Mesenchymal stem cell (in vitro differentiated cells and primary cell): ENCODE measurements around the gene SURF2.
A peak's percentile ranks its signal among the peaks of the same experiment; 100 is the strongest.

Experiments
- DNase-seq: peaks from one replicate; pipeline ENCODE4 v3.0.0-alpha.2; 2013
- H2AFZ ChIP-seq: one replicate; pipeline ENCODE4 v1.6.1; 2013; ENCODE audit warnings: low read depth, mild to moderate bottlenecking, control low read depth, inconsistent platforms, low read length, moderate library complexity
- H2AK5ac ChIP-seq: 2 replicates; pipeline ENCODE4 v1.6.1; 2013; ENCODE audit warnings: low read length, moderate library complexity, mild to moderate bottlenecking, inconsistent platforms; ENCODE audit not compliant: severe bottlenecking
- H2BK120ac ChIP-seq: one replicate; pipeline ENCODE4 v1.6.1; 2013; ENCODE audit warnings: low read depth, mild to moderate bottlenecking, inconsistent platforms, low read length, moderate library complexity
- H2BK12ac ChIP-seq, 2 experiments: one replicate each; pipeline ENCODE4 v1.6.1; 2013; ENCODE audit warnings: inconsistent platforms in 2 of 2, low read length in 2 of 2, mild to moderate bottlenecking in 2 of 2, moderate library complexity in 2 of 2, control low read depth in 1 of 2
- H2BK15ac ChIP-seq: one replicate; pipeline ENCODE4 v1.6.1; 2013; ENCODE audit warnings: mild to moderate bottlenecking, low read depth, inconsistent platforms; ENCODE audit not compliant: poor library complexity, severe bottlenecking
- H2BK5ac ChIP-seq: 2 replicates; pipeline ENCODE4 v1.6.1; 2013; ENCODE audit warnings: low read depth, mild to moderate bottlenecking, low read length, control low read depth, inconsistent platforms; ENCODE audit not compliant: poor library complexity, severe bottlenecking
- H3K14ac ChIP-seq, 2 experiments: one replicate each; pipeline ENCODE4 v1.6.1; 2013; ENCODE audit warnings: inconsistent platforms in 2 of 2, low read length in 2 of 2, control low read depth in 1 of 2, mild to moderate bottlenecking in 1 of 2, moderate library complexity in 1 of 2
- H3K18ac ChIP-seq, 2 experiments: one replicate each; pipeline ENCODE4 v1.6.1; 2013; ENCODE audit warnings: inconsistent platforms in 2 of 2, low read length in 2 of 2, control low read depth in 1 of 2, low read depth in 1 of 2, mild to moderate bottlenecking in 1 of 2
- H3K23ac ChIP-seq, 2 experiments: one replicate each; pipeline ENCODE4 v1.6.1; 2013; ENCODE audit warnings: inconsistent platforms in 2 of 2, low read length in 2 of 2, mild to moderate bottlenecking in 2 of 2, moderate library complexity in 2 of 2, control low read depth in 1 of 2
- H3K27ac ChIP-seq: 2 replicates; pipeline ENCODE4 v1.5.1; 2013; ENCODE audit warnings: mild to moderate bottlenecking, moderate library complexity, low read length, control low read depth, inconsistent platforms; ENCODE audit not compliant: poor library complexity, severe bottlenecking
- H3K27me3 ChIP-seq, 2 experiments: 2 replicates each; pipeline versions ENCODE4 v1.6.1 to v1.7.0; 2013; ENCODE audit warnings: low read length in 2 of 2, mild to moderate bottlenecking in 2 of 2, moderate library complexity in 2 of 2, control low read depth in 1 of 2, inconsistent platforms in 1 of 2; ENCODE audit not compliant: control insufficient read depth in 1 of 2, insufficient read depth in 1 of 2
- H3K36me3 ChIP-seq, 2 experiments: 2 replicates each; pipeline versions ENCODE4 v1.6.1 to v1.7.0; 2013; ENCODE audit warnings: low read length in 2 of 2, control low read depth in 1 of 2, inconsistent platforms in 1 of 2, low read depth in 1 of 2, mild to moderate bottlenecking in 1 of 2; ENCODE audit not compliant: insufficient read depth in 2 of 2, control insufficient read depth in 1 of 2
- H3K4ac ChIP-seq, 2 experiments: one replicate each; pipeline ENCODE4 v1.6.1; 2013; ENCODE audit warnings: inconsistent platforms in 2 of 2, low read length in 2 of 2, mild to moderate bottlenecking in 2 of 2, moderate library complexity in 2 of 2, control low read depth in 1 of 2, low read depth in 1 of 2
- H3K4me1 ChIP-seq: 2 replicates; pipeline ENCODE4 v1.6.1; 2013; ENCODE audit warnings: low read depth, low read length, control low read depth; ENCODE audit not compliant: control insufficient read depth, insufficient read depth
- H3K4me2 ChIP-seq: 2 replicates; pipeline ENCODE4 v1.6.1; 2013; ENCODE audit warnings: low read length, mild to moderate bottlenecking, inconsistent platforms; ENCODE audit not compliant: poor library complexity, severe bottlenecking
- H3K4me3 ChIP-seq, 2 experiments: 2 replicates each; pipeline versions ENCODE4 v1.5.1 to v1.7.0; 2013; ENCODE audit warnings: low read length in 2 of 2, mild to moderate bottlenecking in 2 of 2, control low read depth in 1 of 2, low read depth in 1 of 2; ENCODE audit not compliant: insufficient read depth in 1 of 2
- H3K79me1 ChIP-seq: replicated peaks from 2 replicates; pipeline ENCODE4 v1.6.1; 2013; ENCODE audit warnings: mild to moderate bottlenecking, control low read depth, low read length, inconsistent platforms; ENCODE audit not compliant: poor library complexity, severe bottlenecking
- H3K9ac ChIP-seq: 2 replicates; pipeline ENCODE4 v1.7.0; 2013; ENCODE audit warnings: mild to moderate bottlenecking, low read length, moderate library complexity
- H3K9me3 ChIP-seq: 2 replicates; pipeline ENCODE4 v1.7.0; 2013; ENCODE audit warnings: mild to moderate bottlenecking, low read length; ENCODE audit not compliant: control insufficient read depth
- H4K8ac ChIP-seq: one replicate; pipeline ENCODE4 v1.6.1; 2013; ENCODE audit warnings: inconsistent platforms, mild to moderate bottlenecking, low read length, moderate library complexity
- H4K91ac ChIP-seq: one replicate; pipeline ENCODE4 v1.6.1; 2013; ENCODE audit warnings: mild to moderate bottlenecking, low read length, inconsistent platforms
- WGBS: methylation state at CpG from one replicate; pipeline ENCODE4 v1.1.7; 2013; ENCODE audit warnings: mixed read lengths; 5-methylcytosine and 5-hydroxymethylcytosine counted together

Gene SURF2

DNA sequence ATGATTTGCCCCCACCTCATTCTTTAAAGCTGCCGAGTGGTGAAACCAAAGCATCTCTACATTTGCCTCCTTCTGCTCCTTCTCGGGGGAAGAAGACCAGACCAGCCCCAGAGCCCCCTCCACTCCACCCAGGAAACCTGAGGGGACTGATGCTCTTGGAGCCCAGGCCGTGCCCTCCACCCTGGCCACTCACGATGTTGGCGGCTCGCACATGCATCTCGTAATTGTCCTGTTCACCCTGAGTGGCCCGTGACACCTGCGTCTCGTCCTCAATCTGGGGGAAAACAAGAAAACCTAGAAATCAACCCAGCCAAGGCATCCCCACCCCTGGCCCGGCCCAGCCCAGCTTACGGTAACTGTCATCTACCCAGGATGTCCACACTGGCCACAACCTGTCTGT is 11.4 kb upstream of the SURF2 start:
- no peak overlapping the region for H3K18ac ChIP-seq
- H3K4ac ChIP-seq = no peak overlapping the region
- peaks cover 22% of the 10 kb centered on the region for H3K4me1 ChIP-seq
- no peak overlapping the region for H3K27ac ChIP-seq
- H4K91ac ChIP-seq = no peak overlapping the region
- H3K23ac ChIP-seq = no peak overlapping the region
- no peaks in the 10 kb centered on the region for H3K9me3 ChIP-seq
- peaks cover 74% of the 10 kb centered on the region in 2 experiments for H3K36me3 ChIP-seq
- no peak overlapping the region for H3K4me3 ChIP-seq
- no peak overlapping the region for H2AFZ ChIP-seq
- H3K9ac ChIP-seq = no peak overlapping the region
- H3K4me2 ChIP-seq = no peak overlapping the region
- H4K8ac ChIP-seq = no peak overlapping the region
- H2BK120ac ChIP-seq = no peak overlapping the region
- H2BK15ac ChIP-seq = no peak overlapping the region
- no peak overlapping the region for H3K14ac ChIP-seq
- 98% methylated on average over 12 of the region's 12 CpGs for WGBS
- H2BK12ac ChIP-seq = no peak overlapping the region
- H2BK5ac ChIP-seq = no peak overlapping the region
- H3K27me3 ChIP-seq = no peaks in the 10 kb centered on the region
- H3K79me1 ChIP-seq = peaks cover 41% of the 10 kb centered on the region
- DNase-seq = no peak
- no peak overlapping the region for H2AK5ac ChIP-seq

- Histone ChIP-seq H2AFZ (no peak overlapping the region), H3K18ac (no peak overlapping the region), H3K27me3 (no peaks in the 10 kb centered on the region), H3K4me1 (peaks cover 25% of the 10 kb centered on the region), H2BK120ac (no peak overlapping the region), H3K23ac (no peak overlapping the region), H3K4me2 (no peak overlapping the region), H2BK12ac (no peak overlapping the region), H2BK15ac (no peak overlapping the region), H3K36me3 (peaks cover 74% of the 10 kb centered on the region in 2 experiments), H3K4ac (no peak overlapping the region), H3K14ac (no peak overlapping the region), H3K79me1 (peaks cover 41% of the 10 kb centered on the region), H4K8ac (no peak overlapping the region), H3K4me3 (no peak overlapping the region), H3K9me3 (no peaks in the 10 kb centered on the region), H2AK5ac (no peak overlapping the region), H3K27ac (no peak overlapping the region), H2BK5ac (no peak overlapping the region), H4K91ac (no peak overlapping the region), H3K9ac (peak overlapping the region; percentile 100)
- WGBS = 97% methylated on average over 6 of the region's 6 CpGs
- DNase-seq = no peak
Measured at GRCh38 chr9:133345596-133345995, 10.8 kb upstream of the SURF2 start.

- WGBS = 82% methylated on average over 15 of the region's 15 CpGs
- no peak overlapping the region for H2BK5ac ChIP-seq
- H3K9ac ChIP-seq = peak overlapping the region; percentile 100
- H3K9me3 ChIP-seq = no peaks in the 10 kb centered on the region
- H3K4me2 ChIP-seq = peak overlapping the region; percentile 67
- H3K14ac ChIP-seq = peak overlapping the region in 1 of 2 experiments; percentile 12
- no peak overlapping the region for H4K91ac ChIP-seq
- H3K36me3 ChIP-seq = peaks cover 70 to 74% of the 10 kb centered on the region in 2 experiments
- no peak overlapping the region for H2BK12ac ChIP-seq
- peak overlapping the region; percentile 35 to 99 for H3K4me3 ChIP-seq
- H3K4ac ChIP-seq = no peak overlapping the region
- no peak overlapping the region for H2BK15ac ChIP-seq
- H3K79me1 ChIP-seq = peaks cover 41% of the 10 kb centered on the region
- H3K27ac ChIP-seq = peak overlapping the region; percentile 19
- H2BK120ac ChIP-seq = no peak overlapping the region
- peak overlapping the region in 1 of 2 experiments; percentile 37 for H3K18ac ChIP-seq
- no peak overlapping the region for H3K23ac ChIP-seq
- no peaks in the 10 kb centered on the region for H3K27me3 ChIP-seq
- H3K4me1 ChIP-seq = peaks cover 25% of the 10 kb centered on the region
- no peak for DNase-seq
- H2AK5ac ChIP-seq = no peak overlapping the region
- no peak overlapping the region for H2AFZ ChIP-seq
- no peak overlapping the region for H4K8ac ChIP-seq
Measured at GRCh38 chr9:133346021-133346785, 10.1 kb upstream of the SURF2 start.

GRCh38 chr9:133347515-133347984 is 8.8 kb upstream of the SURF2 start:
- H3K27ac ChIP-seq = peak overlapping the region; percentile 30
- peaks cover 70 to 74% of the 10 kb centered on the region in 2 experiments for H3K36me3 ChIP-seq
- peak overlapping the region; percentile 77 for H3K4me2 ChIP-seq
- H3K4me1 ChIP-seq = peaks cover 21% of the 10 kb centered on the region
- H2BK120ac ChIP-seq = peak overlapping the region; percentile 65
- no peak overlapping the region for H4K91ac ChIP-seq
- H3K18ac ChIP-seq = peak overlapping the region in 1 of 2 experiments; percentile 90
- H3K9ac ChIP-seq = peak overlapping the region; percentile 100
- no peaks in the 10 kb centered on the region for H3K27me3 ChIP-seq
- H2BK12ac ChIP-seq = no peak overlapping the region
- peak overlapping the region; percentile 50 for H4K8ac ChIP-seq
- H2AFZ ChIP-seq = peak overlapping the region; percentile 60
- H3K23ac ChIP-seq = peak overlapping the region in 1 of 2 experiments; percentile 63
- peak overlapping the region in 1 of 2 experiments; percentile 71 for H3K4ac ChIP-seq
- DNase-seq = peak; percentile 51
- no peak overlapping the region for H2BK15ac ChIP-seq
- no peaks in the 10 kb centered on the region for H3K9me3 ChIP-seq
- no peak overlapping the region for H2AK5ac ChIP-seq
- H3K79me1 ChIP-seq = peaks cover 36% of the 10 kb centered on the region
- peak overlapping the region; percentile 80 to 99 for H3K4me3 ChIP-seq
- peak overlapping the region in 1 of 2 experiments; percentile 93 for H3K14ac ChIP-seq
- H2BK5ac ChIP-seq = no peak overlapping the region
- under 1% methylated on average over 27 of the region's 41 CpGs for WGBS
